NCI-H128 (cell line): ENCODE data around the gene ACAD8.
"Not testable (repeated sequence)": the region's sequence is repeated elsewhere in the genome, so short reads cannot be mapped to it uniquely, and the experiment has no call there.

ENCODE experiments used
- DNase-seq: peaks from one replicate; lab custom pipeline; 2025; ENCODE audit not compliant: unreplicated experiment; lab: John Stamatoyannopoulos, UW

The ACAD8 gene

DNA sequence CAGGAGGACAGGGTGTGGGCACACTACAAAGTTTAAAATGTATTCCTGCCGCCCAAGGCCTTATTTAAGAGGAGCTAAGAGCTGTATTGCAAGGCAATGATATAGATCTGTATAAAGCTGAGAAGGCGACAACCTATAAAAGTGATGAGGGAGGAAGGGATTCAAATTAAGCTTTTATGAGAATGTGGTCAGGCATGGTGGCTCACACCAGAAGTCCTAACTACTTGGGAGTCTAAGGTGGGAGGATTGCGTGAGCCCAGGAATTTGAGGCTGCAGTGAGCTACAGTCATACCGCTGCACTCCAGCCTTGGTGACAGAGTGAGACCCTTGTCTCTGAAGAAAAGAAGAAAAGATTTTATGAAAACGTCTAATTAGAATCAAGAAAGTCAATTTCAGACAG is 13.1 kb downstream of the ACAD8 start:
- DNase-seq, result no peak

DNA sequence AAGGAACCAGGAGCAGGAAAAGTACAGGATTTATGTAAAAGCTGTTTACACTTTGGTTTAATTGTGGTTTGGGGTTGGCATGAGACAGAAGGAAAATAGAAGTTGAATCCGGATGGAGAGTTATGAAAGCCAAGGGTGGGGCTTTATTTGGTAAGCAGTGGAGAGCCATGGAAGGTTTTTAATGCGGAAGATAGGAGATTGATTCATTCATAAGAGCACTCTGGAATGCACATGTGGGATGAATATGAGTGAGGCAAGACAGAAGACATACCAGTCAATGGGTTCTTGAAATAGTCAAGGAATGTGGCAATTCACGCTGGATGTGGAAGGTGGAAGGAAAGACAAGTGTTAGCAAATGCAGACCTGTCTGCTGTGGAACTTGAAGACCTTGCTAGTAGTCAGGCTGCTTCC is 13.5 kb downstream of the ACAD8 start:
- DNase-seq, result no peak

- DNase-seq, result no peak
These were observed 14.1 kb downstream of the ACAD8 start for GRCh38 chr11:134267461-134267860.

- no peak for DNase-seq
These were observed 14.6 kb downstream of the ACAD8 start for GRCh38 chr11:134267966-134268365.

DNA sequence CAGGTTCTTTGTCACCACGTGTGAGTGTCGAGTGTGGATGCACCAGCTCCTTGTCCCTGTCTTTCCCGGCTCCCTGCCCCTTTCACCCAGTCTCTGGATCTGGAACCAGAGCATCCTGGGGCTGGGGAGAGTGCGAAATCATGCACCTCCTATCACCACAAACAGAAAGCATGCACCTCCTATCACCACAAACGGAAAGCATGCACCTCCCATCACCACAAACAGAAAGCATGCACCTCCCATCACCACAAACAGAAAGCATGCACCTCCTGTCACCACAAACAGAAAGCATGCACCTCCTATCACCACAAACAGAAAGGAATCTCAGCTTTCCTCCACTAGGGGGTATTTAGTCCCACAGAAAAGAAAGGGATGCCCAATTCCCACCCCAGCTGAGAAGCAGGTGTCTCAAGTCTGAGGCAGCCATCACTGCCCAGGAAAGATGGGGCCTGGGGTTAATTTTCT is 16.9 kb downstream of the ACAD8 start:
- no peak for DNase-seq

DNA sequence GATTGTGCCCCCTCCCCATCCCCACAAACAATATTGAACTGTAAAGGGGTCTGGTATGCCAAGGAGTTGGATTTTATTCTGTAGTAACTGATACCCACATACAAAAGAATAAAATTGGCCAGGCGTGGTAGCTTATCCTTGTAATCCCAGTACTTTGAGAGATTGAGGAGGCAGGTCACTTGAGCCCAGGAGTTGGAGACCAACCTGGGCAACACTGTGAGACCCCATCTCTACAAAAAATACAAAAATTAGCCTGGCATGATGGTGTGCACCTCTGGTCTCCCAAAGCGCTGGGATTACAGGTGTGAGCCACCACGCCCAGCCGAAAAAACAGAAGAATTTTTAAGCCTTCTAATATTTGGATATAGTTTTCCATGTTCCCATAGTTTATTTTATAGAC is 18.6 kb downstream of the ACAD8 start:
- no peak for DNase-seq

DNA sequence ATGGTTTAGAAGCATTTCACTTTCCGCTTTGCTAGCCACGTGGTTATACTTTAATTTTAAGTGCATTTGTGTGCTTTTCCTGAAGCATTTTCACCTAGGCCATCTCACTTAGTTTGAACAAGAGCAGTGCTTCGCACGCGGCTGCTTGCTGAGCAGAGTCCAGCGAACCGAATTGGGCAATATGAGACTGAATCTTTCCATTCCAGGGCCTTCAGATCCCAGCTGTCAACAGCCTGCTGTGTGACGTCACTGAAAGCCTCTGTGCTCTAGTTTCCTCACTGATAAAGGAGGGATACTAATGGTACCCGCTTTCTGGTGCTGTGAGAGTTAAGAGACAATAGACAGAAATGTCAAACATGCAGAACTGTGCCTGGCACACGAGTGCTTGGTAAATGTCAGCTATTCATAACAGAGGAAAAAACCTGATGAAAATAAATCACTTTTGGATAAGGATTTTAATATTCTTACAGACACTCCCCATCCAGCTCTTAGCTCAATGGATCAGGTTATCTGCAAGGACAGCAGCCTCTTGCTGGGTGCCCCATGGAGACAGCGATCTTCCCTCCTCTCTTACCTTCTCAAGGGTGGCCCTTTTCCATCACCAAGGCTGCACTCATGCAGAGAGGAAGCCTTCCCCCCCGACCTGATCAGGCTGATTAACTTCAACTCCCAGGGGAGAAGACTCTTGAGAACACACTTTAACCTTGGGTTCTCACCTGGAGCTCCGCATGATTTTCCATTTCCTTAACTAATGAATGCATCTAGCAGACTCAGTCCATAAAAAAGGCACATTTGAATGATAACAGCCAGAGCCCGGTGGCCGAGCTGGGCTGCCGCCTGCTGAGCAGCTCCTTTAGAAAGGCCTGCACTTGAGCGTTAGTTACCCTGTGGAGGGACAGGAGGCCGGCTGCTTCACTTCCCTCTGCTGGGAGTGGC is 19.3 kb downstream of the ACAD8 start:
- DNase-seq, result no peak

GRCh38 chr11:134273317-134273712 is 19.9 kb downstream of the ACAD8 start:
- DNase-seq, result no peak

DNA sequence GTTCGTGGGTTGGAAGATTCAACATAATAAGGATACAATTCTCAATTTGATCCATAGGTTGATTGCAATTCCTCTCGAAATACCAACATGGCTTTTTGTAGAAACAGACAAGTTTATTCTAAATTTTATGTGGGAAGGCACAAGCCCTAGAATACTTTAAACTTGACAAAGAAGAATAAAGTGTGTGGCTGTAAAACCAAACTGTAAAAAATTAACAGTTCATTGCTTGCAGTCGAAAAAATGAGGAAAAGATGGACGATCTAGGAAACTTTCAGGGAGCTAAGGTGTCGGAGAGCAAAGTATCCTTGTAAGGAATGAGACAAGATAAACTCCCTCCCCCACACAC is 21.8 kb downstream of the ACAD8 start:
- no peak for DNase-seq

DNA sequence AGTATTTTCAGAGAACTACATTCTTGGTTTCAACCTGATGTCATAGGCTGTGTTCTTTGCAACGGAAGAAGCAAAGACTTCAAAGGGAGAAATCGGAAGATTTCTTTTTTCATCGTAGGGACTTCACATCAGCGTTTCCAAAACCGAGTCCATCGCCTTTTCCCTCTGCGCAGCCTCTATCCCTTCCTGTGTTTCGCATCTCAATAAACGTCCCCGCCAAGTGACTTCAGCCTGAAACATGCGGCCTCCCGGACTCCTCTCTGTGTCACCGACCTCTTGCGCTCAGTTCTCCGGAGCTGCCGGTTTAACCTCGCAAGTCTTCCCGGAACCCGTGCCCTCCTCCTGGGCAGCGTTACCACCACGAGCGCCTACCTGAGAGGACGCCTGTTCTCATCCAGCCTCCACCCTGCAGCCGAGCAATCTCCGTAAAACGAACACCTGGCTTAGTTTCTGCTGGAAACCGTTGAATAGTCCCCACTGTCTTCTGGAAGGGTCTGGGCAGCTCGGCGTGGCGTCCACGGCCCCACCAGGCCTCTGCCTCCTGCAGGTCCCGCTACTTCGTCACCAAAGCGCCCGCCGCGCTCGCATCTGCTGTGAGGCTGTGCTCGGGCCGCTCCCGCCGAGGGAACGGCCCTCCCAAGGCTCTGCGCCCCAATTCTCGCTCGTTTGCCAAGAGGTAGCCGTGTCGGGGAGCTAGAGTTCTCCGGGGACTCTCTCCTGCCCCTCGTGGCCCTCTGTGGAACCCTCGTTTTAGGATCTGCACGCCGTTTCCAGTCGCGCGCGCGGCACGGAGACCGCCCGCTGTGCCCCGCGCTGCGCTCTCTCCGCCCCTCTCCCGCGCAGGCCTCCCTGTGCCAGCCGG is 22.4 kb downstream of the ACAD8 start, which contains the start of gene GLB1L3:
GLB1L3 (plus strand) TSS at position 846 of the 862 bp plus-strand sequence. CDS start 362 bp downstream, outside the sequence.
- DNase-seq, result no peak

DNA sequence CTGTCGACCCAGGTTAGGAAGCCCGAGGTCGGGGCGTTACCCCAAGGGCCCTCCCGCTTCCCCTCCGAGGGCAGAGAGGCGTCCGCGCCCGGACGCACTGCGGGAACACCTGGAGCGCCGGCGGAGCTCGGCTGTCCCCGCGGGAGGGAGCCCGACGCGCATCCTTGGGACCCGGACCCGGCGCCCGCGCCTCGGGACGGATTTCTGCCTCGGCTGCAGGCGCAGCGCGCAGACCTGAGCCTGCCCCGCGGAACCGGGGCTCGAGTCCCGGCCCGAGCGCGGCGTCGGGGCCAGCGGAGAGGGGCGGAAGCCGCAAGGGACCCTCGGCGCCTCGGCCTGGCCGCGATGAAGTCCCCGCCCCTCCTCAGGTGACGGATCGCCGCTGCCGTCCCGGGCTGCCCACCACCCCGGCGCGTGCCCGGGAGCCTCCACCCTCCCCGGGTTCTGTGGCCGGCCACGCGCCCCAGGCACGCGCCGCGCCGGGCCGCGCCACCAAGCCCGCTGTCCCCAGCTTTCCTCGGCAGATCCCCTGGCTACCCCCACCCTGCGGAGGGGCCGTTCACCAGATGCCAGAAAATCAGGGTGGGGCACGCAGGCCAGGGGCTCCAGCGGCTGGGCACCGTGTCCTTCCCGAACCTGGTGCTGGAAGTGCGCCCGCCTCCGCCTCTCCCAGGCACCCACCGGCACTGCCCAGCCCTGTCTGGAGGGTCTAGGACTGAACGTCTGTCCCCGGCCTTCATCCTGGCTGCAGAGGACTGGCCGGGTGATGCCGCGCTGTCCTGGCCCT is 23.2 kb downstream of the ACAD8 start:
- no peak for DNase-seq

- no peak for DNase-seq
These were observed 24.0 kb downstream of the ACAD8 start for GRCh38 chr11:134277183-134278001.

GRCh38 chr11:134278356-134278755 is 25.0 kb downstream of the ACAD8 start:
- DNase-seq, result no peak

DNA sequence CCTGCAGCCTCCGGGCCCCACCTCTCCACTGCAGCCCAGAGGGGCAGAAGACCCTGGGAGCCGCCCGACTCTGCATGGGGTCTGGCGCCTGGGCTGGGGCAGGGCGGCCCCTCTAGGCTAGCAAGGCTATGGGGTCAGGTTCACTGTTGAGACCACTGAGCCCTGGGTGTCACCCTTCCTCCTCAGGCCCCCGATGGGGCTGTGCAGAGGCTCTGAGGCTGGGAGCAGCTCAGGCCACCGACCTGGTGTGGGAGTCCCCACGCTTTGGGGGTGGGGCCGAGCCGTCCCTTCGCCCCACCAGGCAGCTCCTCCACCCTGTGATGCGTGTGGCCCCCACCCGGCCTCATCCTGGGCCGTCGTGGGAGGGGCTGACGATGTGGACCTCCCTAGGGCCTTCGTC is 28.3 kb downstream of the ACAD8 start:
- not testable (repeated sequence) for DNase-seq

DNA sequence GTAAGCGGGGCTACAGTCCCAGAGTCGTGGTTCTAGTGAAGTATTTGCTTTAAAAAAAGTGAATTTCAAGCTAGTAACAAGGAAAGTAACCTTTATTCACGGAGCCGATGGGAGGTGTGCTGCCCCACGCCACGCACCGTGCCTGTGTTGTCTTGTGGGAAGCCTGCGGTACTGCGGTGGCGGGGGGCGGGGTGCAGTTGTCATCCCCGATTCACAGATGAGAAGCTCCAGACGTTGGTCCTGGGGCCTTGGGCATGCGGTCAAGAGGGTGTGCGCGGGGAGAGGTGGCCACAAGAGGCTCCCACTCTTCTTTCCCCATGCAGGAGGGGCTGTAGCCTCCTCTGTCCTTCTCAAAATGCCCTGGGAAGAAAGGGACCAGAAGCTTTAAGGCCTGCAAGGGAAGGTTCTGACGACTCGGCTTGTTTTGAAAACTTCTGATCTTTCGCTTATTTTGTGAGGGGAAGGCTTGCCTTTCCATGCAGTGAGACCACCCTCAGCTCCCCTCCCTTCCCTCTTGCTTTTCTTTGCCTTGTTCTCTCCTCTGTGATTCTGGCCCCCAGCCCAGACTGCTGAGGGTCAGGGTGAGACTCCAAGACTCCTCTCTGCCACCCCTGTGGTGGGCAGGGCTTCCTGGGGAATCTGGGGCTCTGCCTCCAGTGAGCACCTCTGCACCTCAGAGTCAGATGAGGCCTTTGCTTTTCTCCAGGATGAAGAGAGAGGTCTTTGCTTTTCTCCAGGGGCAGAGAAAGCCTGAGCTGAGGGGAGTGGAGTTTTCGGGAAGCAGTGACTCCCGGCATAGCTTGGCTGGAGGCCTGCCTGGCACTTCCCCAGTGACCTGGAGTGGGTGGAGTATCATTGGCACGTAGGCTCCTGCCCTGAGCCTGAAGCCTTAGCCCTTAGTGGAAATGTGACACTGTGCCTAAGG is 29.0 kb downstream of the ACAD8 start:
- DNase-seq, result no peak

DNA sequence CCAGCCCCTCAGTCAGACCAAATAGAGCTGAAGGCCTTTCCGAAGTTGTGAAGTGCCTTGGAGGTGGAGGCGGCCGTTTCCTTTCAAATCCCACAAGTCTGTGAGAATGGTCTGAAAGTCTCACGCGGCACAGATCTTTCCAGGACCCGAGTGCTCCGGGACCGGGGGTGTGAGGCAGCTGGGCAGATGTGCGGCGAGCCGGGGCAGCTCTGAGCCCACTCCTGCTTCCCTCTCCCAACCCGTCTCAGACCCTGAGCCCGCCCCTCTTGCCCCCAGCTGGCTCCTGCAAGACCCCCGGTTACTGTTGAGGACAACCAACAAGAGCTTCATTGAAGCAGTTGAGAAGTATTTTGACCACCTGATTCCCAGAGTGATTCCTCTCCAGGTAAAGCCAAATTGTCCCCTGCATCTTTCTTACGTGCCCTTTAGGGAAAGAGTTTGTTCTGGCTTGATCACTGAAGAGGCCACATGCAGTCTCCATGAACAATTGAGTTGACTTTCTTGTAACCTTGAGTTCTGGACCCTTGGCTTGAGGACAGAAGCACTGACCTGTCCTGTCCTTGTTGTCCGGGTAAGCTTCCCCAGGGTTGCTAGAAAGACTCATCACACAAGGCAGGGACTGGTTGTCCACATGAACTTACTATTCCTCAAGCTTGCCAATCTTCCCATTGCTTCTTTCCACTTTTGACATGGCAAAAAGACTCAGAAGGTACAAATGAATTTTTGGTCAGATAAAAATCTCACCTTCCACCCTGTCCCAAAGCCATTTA is 30.3 kb downstream of the ACAD8 start:
- DNase-seq, result no peak

GRCh38 chr11:134284349-134284748 is 31.0 kb downstream of the ACAD8 start:
- DNase-seq, result not testable (repeated sequence)

- DNase-seq, result no peak
These were observed 34.2 kb downstream of the ACAD8 start for GRCh38 chr11:134287561-134287960.
